Colon (tissue), 2 donors: ENCODE data around the gene TMEM45A.

Experiments used
- FAIRE-seq: peaks from 2 replicates; lab custom pipeline; 2012; peaks lifted over from hg19 to GRCh38; lab: Jason Lieb, UNC
- donor health status: control.
- donor health status: control.

TMEM45A gene

GRCh38 chr3:100615684-100616083, 123.3 kb downstream of the TMEM45A start:
- FAIRE-seq: no peak

DNA sequence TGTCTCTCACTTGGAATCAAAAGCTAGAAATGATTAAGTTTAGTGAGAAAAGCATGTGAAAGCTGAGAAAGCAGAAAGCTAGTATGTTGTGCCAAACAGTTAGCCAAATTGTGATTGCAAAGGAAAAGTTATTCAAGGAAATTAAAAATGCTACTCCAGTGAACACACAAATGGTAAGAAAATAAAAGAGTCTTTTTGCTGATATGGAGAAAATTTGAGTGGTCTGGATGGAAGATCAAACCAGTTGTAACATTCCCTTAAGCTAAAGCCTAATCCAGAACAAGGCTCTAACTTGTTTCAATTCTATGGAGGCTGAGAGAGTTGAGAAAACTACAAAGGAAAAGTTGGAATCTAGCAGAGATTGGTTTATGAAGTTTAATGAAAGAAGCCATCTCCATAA, 128.8 kb downstream of the TMEM45A start:
- FAIRE-seq: no peak
